ENCODE measurements around the gene HIVEP1.

The HIVEP1 gene

DNA sequence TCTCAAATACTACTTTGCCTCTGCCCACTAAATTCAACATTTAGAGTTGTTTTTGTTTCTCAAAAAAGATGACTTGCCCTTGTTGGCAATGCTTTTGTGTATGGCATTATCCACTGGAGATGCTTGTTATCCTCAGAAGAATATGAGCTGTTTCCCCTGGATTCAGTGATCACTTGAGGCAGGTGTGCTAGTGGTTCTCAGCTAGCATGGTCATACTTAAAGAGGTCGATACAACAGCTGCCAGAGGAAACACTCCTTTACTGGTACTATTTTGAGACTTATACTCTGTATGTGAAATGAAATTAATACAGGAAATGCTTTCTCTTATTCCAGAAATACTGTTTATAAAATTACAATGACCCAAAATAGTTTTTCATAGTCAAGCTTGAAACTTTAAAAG lies 122.5 kb downstream of the HIVEP1 start:
- Histone ChIP-seq H3K27me3 (ENCODE audit: insufficient read depth, insufficient read length) (no peaks in the 10 kb centered on the region), H3K4me3 (ENCODE audit: insufficient read length, low read depth) (no peak overlapping the region), H3K36me3 (ENCODE audit: insufficient read depth, insufficient read length, low read length) (peaks cover 24% of the 10 kb centered on the region), H3K9me3 (ENCODE audit: insufficient read depth, low read length) (peaks cover 11% of the 10 kb centered on the region; the same call in 1 of the 2 replicates), H3K4me1 (ENCODE audit: insufficient read depth, insufficient read length) (no peaks in the 10 kb centered on the region), H3K9ac (ENCODE audit: insufficient read length, low read depth) (no peak overlapping the region)
- DNase-seq (ENCODE audit: low read depth, low spot score), result no peak
- no peak for TF ChIP-seq YY1 (IDR thresholded peaks at IDR 0.05; ENCODE audit: insufficient read depth, insufficient read length)
- TF ChIP-seq ZNF274 (IDR thresholded peaks at IDR 0.05; ENCODE audit: low read depth, low read length), result no peak
- no peak for TF ChIP-seq SUZ12 (IDR thresholded peaks at IDR 0.05; ENCODE audit: extremely low read depth, insufficient read depth, insufficient read length)

- Histone ChIP-seq H3K27me3 (ENCODE audit: insufficient read depth, insufficient read length) (no peaks in the 10 kb centered on the region), H3K4me3 (ENCODE audit: insufficient read length, low read depth) (no peak overlapping the region), H3K9me3 (ENCODE audit: insufficient read depth, low read length) (peaks cover 11% of the 10 kb centered on the region; the same call in 1 of the 2 replicates), H3K4me1 (ENCODE audit: insufficient read depth, insufficient read length) (no peaks in the 10 kb centered on the region), H3K9ac (ENCODE audit: insufficient read length, low read depth) (no peak overlapping the region), H3K36me3 (ENCODE audit: insufficient read depth, insufficient read length, low read length) (peaks cover 24% of the 10 kb centered on the region)
- TF ChIP-seq ZNF274 (IDR thresholded peaks at IDR 0.05; ENCODE audit: low read depth, low read length) (no peak), SUZ12 (IDR thresholded peaks at IDR 0.05; ENCODE audit: extremely low read depth, insufficient read depth, insufficient read length) (no peak), YY1 (IDR thresholded peaks at IDR 0.05; ENCODE audit: insufficient read depth, insufficient read length) (no peak)
- DNase-seq (ENCODE audit: low read depth, low spot score), result no peak
These were observed 122.9 kb downstream of the HIVEP1 start for GRCh38 chr6:12134991-12135390.

DNA sequence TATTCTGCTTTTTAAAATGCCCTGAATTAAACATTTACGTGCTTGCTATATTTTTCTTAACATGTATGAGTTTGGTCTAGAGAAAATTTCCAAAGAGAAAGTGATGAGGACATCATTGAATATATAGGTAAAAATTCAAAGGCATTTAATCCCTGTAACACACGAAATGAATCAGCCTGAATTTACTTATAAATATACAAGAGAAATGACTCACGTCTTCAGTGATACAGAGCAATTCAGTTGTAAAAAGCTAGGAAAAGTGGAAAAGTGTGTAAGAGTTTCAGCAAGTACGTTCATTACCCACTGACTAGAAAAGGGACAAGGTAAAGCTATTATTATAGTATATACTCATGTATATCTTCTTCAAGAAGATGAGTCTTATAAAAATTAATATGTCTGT lies 124.8 kb downstream of the HIVEP1 start:
- Histone ChIP-seq H3K4me1 (ENCODE audit: insufficient read depth, insufficient read length) (no peaks in the 10 kb centered on the region), H3K36me3 (ENCODE audit: insufficient read depth, insufficient read length, low read length) (peaks cover 19% of the 10 kb centered on the region), H3K9ac (ENCODE audit: insufficient read length, low read depth) (no peak overlapping the region), H3K27me3 (ENCODE audit: insufficient read depth, insufficient read length) (no peaks in the 10 kb centered on the region), H3K4me3 (ENCODE audit: insufficient read length, low read depth) (no peak overlapping the region), H3K9me3 (ENCODE audit: insufficient read depth, low read length) (peaks cover 11% of the 10 kb centered on the region; the same call in 1 of the 2 replicates)
- no peak for DNase-seq (ENCODE audit: low read depth, low spot score)
- TF ChIP-seq YY1 (IDR thresholded peaks at IDR 0.05; ENCODE audit: insufficient read depth, insufficient read length) (no peak), ZNF274 (IDR thresholded peaks at IDR 0.05; ENCODE audit: low read depth, low read length) (no peak), SUZ12 (IDR thresholded peaks at IDR 0.05; ENCODE audit: extremely low read depth, insufficient read depth, insufficient read length) (no peak)

DNA sequence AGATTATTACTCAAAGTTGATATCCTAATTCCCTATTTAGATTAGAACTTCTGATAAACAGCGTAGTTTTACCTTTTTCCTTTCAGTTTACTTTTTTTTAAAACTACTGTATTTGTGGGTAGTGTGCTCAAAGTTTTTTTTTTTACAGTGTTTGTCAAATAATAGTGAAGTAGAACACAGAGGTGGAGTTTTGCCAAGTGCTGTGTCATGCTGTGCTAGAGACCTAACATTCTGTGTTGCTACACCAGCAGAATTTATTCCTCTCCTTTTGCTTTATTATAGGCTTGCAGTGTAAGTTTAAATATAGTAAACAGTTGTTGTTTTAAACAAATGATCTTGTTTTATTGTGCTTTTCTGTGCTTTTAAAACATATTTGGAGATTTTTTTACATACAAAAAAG lies 125.4 kb downstream of the HIVEP1 start:
- no peak overlapping the region for H3K9ac ChIP-seq (ENCODE audit: insufficient read length, low read depth)
- TF ChIP-seq SUZ12 (IDR thresholded peaks at IDR 0.05; ENCODE audit: extremely low read depth, insufficient read depth, insufficient read length), result no peak
- TF ChIP-seq YY1 (IDR thresholded peaks at IDR 0.05; ENCODE audit: insufficient read depth, insufficient read length), result no peak
- TF ChIP-seq ZNF274 (IDR thresholded peaks at IDR 0.05; ENCODE audit: low read depth, low read length), result no peak
- peaks cover 19% of the 10 kb centered on the region for H3K36me3 ChIP-seq (ENCODE audit: insufficient read depth, insufficient read length, low read length)

DNA sequence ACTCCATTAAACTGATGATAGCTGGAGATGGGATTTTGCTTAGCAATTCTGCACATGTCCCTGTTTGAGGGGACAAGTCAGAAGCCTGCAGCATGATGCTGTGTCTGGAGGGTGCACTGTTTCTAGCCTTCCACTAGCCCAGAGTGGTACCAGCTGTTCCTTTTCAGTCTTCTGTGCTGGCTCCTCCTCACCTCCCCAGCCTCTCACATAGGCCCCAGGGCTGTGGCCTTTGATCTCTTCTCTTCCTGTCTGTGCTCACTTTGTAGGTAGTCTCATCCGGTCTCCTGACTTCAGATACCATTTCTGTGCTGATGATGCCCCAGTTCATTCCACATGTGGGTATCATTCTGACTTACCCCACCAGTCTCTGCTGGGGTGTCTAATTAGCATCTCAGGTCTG lies 126.3 kb downstream of the HIVEP1 start:
- Histone ChIP-seq H3K9me3 (ENCODE audit: insufficient read depth, low read length) (peaks cover 11% of the 10 kb centered on the region; the same call in 1 of the 2 replicates), H3K9ac (ENCODE audit: insufficient read length, low read depth) (no peak overlapping the region), H3K4me3 (ENCODE audit: insufficient read length, low read depth) (no peak overlapping the region), H3K36me3 (ENCODE audit: insufficient read depth, insufficient read length, low read length) (peaks cover 19% of the 10 kb centered on the region), H3K4me1 (ENCODE audit: insufficient read depth, insufficient read length) (no peaks in the 10 kb centered on the region), H3K27me3 (ENCODE audit: insufficient read depth, insufficient read length) (no peaks in the 10 kb centered on the region)
- TF ChIP-seq YY1 (IDR thresholded peaks at IDR 0.05; ENCODE audit: insufficient read depth, insufficient read length) (no peak), ZNF274 (IDR thresholded peaks at IDR 0.05; ENCODE audit: low read depth, low read length) (no peak), SUZ12 (IDR thresholded peaks at IDR 0.05; ENCODE audit: extremely low read depth, insufficient read depth, insufficient read length) (no peak)
- no peak for DNase-seq (ENCODE audit: low read depth, low spot score)

More for the DNA sequence above, 125.4 kb downstream of the HIVEP1 start:
- Histone ChIP-seq H3K9me3 (ENCODE audit: insufficient read depth, low read length) (peaks cover 11% of the 10 kb centered on the region; the same call in 1 of the 2 replicates), H3K27me3 (ENCODE audit: insufficient read depth, insufficient read length) (no peaks in the 10 kb centered on the region), H3K4me3 (ENCODE audit: insufficient read length, low read depth) (no peak overlapping the region), H3K4me1 (ENCODE audit: insufficient read depth, insufficient read length) (no peaks in the 10 kb centered on the region)
- DNase-seq (ENCODE audit: low read depth, low spot score), result no peak

DNA sequence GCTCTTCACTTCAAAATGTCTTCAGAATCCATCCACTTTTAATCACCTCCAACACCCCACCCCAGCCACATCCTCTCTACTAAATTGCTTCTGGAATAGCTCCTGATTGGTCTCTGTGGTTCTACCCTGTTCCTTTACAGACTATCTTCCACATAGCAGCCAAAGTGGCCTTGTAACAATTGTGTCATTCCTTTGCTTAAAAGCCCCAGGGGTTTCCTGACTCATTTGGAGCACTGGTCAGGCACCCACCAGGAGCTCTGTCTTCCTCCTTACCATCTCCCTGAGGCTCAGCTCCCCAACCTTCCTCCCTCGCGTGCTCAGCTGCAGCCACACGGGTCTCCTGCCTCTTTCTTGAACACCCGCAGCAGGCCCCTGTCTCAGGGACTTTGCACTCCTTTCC lies 126.8 kb downstream of the HIVEP1 start:
- DNase-seq (ENCODE audit: low read depth, low spot score), result no peak
- H3K36me3 ChIP-seq (ENCODE audit: insufficient read depth, insufficient read length, low read length), result peaks cover 19% of the 10 kb centered on the region
- H3K4me1 ChIP-seq (ENCODE audit: insufficient read depth, insufficient read length), result no peaks in the 10 kb centered on the region
- no peak overlapping the region for H3K4me3 ChIP-seq (ENCODE audit: insufficient read length, low read depth)
- peaks cover 11% of the 10 kb centered on the region; the same call in 1 of the 2 replicates for H3K9me3 ChIP-seq (ENCODE audit: insufficient read depth, low read length)
- H3K27me3 ChIP-seq (ENCODE audit: insufficient read depth, insufficient read length), result no peaks in the 10 kb centered on the region
- TF ChIP-seq SUZ12 (IDR thresholded peaks at IDR 0.05; ENCODE audit: extremely low read depth, insufficient read depth, insufficient read length) (no peak), ZNF274 (IDR thresholded peaks at IDR 0.05; ENCODE audit: low read depth, low read length) (no peak), YY1 (IDR thresholded peaks at IDR 0.05; ENCODE audit: insufficient read depth, insufficient read length) (no peak)
- H3K9ac ChIP-seq (ENCODE audit: insufficient read length, low read depth), result no peak overlapping the region

DNA sequence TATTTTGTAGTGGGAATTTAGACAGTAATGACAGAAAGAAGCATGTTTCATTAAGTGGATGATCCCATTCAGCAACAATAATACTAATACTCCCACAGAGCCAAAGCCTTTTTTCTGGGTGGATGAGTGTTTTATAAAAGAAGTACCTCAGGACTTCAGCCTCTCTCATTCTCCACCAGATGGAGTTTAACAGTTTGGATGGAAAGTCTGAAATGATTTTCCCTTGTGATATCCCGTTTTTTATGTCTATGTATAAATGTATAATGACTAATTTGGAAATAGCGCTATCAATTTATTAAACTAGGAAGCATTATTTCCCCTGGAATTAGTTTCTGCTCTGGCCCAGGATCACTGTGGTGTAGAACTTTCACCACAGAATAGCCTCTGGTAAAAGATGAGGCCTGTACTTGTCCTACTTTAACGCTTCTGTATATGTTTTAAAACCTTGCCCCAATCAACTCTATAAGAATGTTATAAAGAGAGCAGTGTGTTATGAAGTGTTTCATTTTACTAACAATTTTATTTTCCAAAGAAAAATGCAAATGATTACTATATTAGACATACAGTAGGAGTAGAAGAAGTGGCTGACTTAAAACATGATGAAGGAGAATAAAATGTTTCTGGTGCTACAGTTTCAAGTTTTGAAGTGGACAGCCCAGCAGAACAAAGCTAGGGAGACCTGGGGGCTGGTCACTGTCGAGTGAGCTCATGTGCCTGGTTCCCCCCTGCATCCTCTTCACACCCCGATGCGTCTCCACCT lies 135.6 kb downstream of the HIVEP1 start:
- Histone ChIP-seq H3K9me3 (ENCODE audit: insufficient read depth, low read length) (no peaks in the 10 kb centered on the region), H3K9ac (ENCODE audit: insufficient read length, low read depth) (no peak overlapping the region), H3K4me1 (ENCODE audit: insufficient read depth, insufficient read length) (no peaks in the 10 kb centered on the region), H3K4me3 (ENCODE audit: insufficient read length, low read depth) (no peak overlapping the region), H3K36me3 (ENCODE audit: insufficient read depth, insufficient read length, low read length) (peaks cover 6% of the 10 kb centered on the region), H3K27me3 (ENCODE audit: insufficient read depth, insufficient read length) (no peaks in the 10 kb centered on the region)
- TF ChIP-seq ZNF274 (IDR thresholded peaks at IDR 0.05; ENCODE audit: low read depth, low read length) (no peak), YY1 (IDR thresholded peaks at IDR 0.05; ENCODE audit: insufficient read depth, insufficient read length) (no peak), SUZ12 (IDR thresholded peaks at IDR 0.05; ENCODE audit: extremely low read depth, insufficient read depth, insufficient read length) (no peak)
- DNase-seq (ENCODE audit: low read depth, low spot score), result no peak
